GM21360 (cell line): ENCODE measurements around the gene STIM1.
"Not testable (repeated sequence)": the region's sequence is repeated elsewhere in the genome, so short reads cannot be mapped to it uniquely, and the experiment has no call there.

Experiments used
- ATAC-seq: cut with Tn5 transposase; IDR thresholded peaks from one replicate; pipeline ENCODE4 v1.9.1; 2021; ENCODE audit warnings: mild to moderate bottlenecking, moderate library complexity; ENCODE audit not compliant: unreplicated experiment

The STIM1 gene

DNA sequence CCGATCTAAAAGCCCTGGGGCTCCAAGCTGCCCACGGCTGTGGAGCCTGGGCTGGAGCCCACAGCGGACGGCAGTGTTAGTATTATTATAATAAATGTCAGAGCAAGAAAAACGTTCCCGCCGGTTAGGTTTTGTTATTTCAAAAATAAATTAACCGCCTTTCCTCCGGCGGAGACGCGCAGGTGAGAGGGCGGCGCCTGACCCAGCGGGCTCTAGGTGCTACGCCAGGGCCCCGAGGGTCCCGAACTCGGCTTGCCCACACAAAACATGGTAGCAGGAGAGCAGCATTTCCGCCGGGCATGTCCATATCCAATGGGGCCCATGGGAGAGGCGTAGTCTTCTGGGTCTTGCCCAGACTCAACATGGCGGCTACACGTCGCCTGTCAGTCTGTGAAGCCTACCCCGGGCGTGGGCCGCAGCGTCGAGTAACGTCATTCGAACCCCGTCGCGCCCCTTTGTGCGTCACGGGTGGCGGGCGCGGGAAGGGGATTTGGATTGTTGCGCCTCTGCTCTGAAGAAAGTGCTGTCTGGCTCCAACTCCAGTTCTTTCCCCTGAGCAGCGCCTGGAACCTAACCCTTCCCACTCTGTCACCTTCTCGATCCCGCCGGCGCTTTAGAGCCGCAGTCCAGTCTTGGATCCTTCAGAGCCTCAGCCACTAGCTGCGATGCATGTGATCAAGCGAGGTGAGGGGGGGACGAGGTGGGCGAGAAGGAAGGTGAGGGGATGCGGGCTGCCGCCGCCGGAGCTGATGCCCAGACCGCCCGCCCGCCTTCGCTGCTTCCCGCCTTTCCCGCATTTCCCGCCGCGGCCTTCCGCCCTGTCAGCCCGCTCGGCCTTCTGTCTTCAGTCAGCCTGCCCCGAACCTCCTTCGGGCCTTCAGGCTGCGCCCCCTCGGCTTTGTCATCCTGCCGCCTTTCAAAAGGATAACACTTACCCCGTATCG, 239.2 kb downstream of the STIM1 start, which contains the start of gene RRM1:
Gene RRM1 (plus strand): TSS at position 452 of the 944 bp plus-strand sequence. CDS start 214 bp downstream, at position 666.
- peak; percentile 94 for ATAC-seq

- ATAC-seq = no peak
These were observed 240.2 kb downstream of the STIM1 start for GRCh38 chr11:4095509-4096230.

DNA sequence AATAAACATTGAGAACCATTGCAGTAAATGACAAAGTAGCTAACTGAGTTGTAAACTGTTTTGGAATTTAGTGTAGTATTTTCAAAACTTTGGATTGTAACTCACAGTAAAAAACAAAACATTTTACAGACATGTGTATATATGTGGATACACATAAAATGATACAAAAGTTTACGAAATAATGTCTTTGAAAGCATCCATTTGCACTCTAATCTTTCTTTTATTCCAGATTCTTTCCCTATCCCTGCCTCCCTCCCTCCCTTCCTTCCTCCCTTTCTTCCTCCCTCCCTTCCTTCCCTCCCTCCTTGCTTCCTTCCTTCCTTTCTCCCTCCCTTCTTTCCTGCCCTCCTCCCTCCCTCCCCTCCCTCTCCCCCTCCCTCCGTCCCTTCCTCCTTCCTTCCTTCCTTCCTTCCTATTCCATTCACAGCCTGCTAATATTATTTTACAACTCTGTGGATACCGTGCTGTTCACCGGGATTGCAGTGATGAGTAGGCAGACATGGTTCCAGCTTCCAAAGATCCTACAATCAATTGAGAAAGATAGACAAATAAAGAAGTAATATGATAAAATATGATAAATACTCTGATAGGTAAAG, 242.7 kb downstream of the STIM1 start:
- no peak for ATAC-seq

DNA sequence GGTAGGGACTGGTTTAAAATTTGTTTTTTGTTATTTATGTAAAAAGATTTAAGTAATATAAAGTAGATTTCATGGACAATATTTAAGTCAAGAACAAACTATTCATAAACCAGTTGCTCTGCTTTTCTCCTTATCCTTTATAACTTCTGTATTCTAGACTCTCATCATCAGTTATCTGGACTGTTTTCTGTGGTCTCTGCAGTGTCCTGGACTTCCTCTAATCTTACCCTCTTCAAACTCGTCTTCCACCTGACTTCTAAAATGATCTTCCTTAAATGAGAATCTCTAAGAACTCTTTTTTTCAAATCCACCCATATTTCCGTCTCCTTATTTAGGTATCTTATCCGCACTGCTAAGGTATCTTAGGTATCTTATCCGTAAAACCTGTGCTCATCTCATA, 247.2 kb downstream of the STIM1 start:
- ATAC-seq = no peak

GRCh38 chr11:4103269-4103668, 247.8 kb downstream of the STIM1 start:
- no peak for ATAC-seq

DNA sequence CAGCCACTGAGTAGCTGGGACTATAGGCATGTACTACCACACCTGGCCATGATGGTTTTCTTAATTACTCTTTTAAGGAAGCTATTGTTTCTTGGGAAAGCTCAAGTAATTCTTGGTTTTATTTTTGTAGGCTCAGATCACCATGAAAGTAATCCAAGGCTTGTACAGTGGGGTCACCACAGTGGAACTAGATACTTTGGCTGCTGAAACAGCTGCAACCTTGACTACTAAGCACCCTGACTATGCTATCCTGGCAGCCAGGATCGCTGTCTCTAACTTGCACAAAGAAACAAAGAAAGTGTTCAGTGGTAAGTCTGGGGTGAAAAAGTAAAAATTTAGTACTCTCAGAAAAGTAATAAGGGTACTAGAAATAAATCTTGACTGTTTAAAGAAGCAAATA, 250.5 kb downstream of the STIM1 start:
- no peak for ATAC-seq

- ATAC-seq = no peak
These were observed 256.4 kb downstream of the STIM1 start for GRCh38 chr11:4111834-4112233.

- ATAC-seq = no peak
These were observed 259.7 kb downstream of the STIM1 start for GRCh38 chr11:4115128-4115527.

DNA sequence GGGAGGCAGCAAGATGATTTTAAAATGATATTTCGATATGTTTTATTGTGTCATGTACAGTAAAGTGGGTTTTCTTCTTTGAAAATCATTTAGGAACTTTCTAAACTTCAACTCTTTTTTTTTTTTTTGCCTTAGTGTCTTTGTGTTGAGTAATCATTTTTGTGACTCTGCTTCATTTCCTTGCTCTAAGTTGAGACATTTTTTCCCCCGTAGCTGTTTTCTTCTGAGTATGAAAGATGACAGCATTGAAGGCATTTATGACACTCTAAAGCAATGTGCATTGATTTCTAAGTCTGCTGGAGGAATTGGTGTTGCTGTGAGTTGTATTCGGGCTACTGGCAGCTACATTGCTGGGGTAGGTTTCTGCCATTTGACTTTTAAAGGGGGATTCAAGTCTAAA, 262.6 kb downstream of the STIM1 start:
- no peak for ATAC-seq

- no peak for ATAC-seq
These were observed 267.8 kb downstream of the STIM1 start for GRCh38 chr11:4123218-4123617.

- ATAC-seq = no peak
These were observed 269.7 kb downstream of the STIM1 start for GRCh38 chr11:4125141-4125540.

GRCh38 chr11:4127357-4127756, 271.9 kb downstream of the STIM1 start:
- no peak for ATAC-seq

DNA sequence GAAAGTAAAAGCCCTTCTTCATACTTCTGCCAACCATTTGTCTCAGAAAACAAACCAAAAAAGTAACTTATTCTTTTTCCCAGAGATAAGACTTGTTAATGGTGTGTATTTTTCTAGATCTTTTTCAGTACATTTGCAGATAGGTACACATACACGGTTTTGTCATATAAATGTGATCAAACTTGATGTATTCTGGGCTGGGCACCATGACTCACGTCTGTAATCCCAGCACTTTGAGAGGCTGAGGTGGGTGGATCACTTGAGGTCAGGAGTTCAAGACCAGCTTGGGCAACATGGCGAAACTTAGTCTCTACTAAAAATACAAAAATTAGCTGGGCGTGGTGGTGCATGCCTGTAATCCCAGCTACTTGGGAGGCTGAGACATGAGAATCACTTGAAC, 274.8 kb downstream of the STIM1 start:
- ATAC-seq = not testable (repeated sequence)

GRCh38 chr11:4134806-4135205, 279.3 kb downstream of the STIM1 start:
- no peak for ATAC-seq

- ATAC-seq = no peak
These were observed 283.0 kb downstream of the STIM1 start for GRCh38 chr11:4138497-4138896.

DNA sequence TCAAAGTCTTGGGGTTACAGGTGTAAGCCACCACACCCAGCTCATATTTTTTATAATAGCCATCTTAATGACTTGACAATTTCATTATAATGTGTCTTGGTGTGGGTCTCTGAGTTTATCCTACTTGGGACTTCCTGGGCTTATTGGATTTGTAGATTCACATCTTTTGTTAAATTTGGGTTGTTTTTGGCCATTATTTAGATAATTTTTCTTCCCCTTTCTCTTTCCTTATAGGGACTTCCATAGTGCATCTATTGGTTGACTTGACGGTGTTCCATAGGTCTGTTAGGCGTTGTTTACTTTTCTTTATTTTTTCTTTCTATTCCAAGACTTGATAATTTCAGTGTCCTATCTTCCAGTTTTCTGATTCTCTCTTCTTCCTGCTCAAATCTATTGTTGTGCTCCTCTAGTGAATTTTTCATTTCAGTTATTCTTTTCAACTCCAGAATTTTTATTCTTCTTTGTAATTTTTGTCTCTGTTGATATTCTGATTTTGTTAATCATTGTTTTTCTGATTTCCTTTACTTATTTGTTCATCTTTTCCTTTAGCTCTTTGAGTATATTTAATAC, 284.7 kb downstream of the STIM1 start:
- ATAC-seq = no peak
